ENCODE measurements around the gene HS6ST2.

GRCh38 chrX:132968296-132968949 lies 10.0 kb upstream of the HS6ST2 start:
- TF ChIP-seq POLR2A (IDR thresholded peaks at IDR 0.05; ENCODE audit: low read depth, low read length) = no peak
- TF ChIP-seq POLR2AphosphoS5 (IDR thresholded peaks at IDR 0.05; ENCODE audit: low read depth, low read length) = no peak

All from GM12892 (cell line).